OCI-LY1 (cell line): ENCODE data around the gene ARMH2.

ENCODE experiments used
- H2AFZ ChIP-seq: fragments of 200-600 bp; sonication (generic), shearing (Covaris generic); 2 replicates; pipeline ENCODE4 v1.6.0; 2014; ENCODE audit warnings: antibody characterized with exemption, mild to moderate bottlenecking, low read length
- H3F3A ChIP-seq: fragments of 200-600 bp; sonication (generic), shearing (Covaris generic); 2 replicates; pipeline ENCODE4 v1.6.0; 2014; ENCODE audit warnings: mild to moderate bottlenecking, antibody characterized with exemption, low read length, moderate library complexity; ENCODE audit not compliant: insufficient read depth
- H3K27ac ChIP-seq: fragments of 200-600 bp; sonication (generic); 2 replicates; pipeline ENCODE4 v1.5.1; 2014; ENCODE audit warnings: low read length, mixed run types, mild to moderate bottlenecking, low read depth; ENCODE audit not compliant: poor library complexity, severe bottlenecking
- H3K27me3 ChIP-seq: fragments of 200-600 bp; sonication (generic); 2 replicates; pipeline ENCODE4 v1.6.0; 2014; ENCODE audit warnings: antibody characterized with exemption, mild to moderate bottlenecking, low read length, moderate library complexity; ENCODE audit not compliant: insufficient read depth
- H3K36me3 ChIP-seq: fragments of 200-600 bp; sonication (generic); 2 replicates; pipeline ENCODE4 v1.6.1; 2014; ENCODE audit warnings: mild to moderate bottlenecking, antibody characterized with exemption, low read length, moderate library complexity, mixed read lengths; ENCODE audit not compliant: insufficient read depth
- H3K4me1 ChIP-seq: fragments of 200-600 bp; sonication (generic); 2 replicates; pipeline ENCODE4 v1.5.1; 2014; ENCODE audit warnings: mild to moderate bottlenecking, low read length, moderate library complexity; ENCODE audit not compliant: insufficient read depth, severe bottlenecking
- H3K4me2 ChIP-seq: fragments of 200-600 bp; sonication (generic), shearing (Covaris generic); 2 replicates; pipeline ENCODE4 v1.6.1; 2014; ENCODE audit warnings: low read length
- H3K4me3 ChIP-seq: fragments of 200-600 bp; sonication (generic); 2 replicates; pipeline ENCODE4 v1.5.1; 2014; ENCODE audit warnings: low read length, low read depth, mild to moderate bottlenecking, mixed read lengths; ENCODE audit not compliant: poor library complexity, severe bottlenecking
- H3K79me2 ChIP-seq: fragments of 200-600 bp; shearing (Covaris generic); 2 replicates; pipeline ENCODE4 v1.6.1; 2016; ENCODE audit warnings: mixed run types, low read length, mixed read lengths; ENCODE audit not compliant: insufficient read depth
- H3K9ac ChIP-seq: fragments of 200-600 bp; sonication (generic), shearing (Covaris generic); 2 replicates; pipeline ENCODE4 v1.6.1; 2014; ENCODE audit warnings: mild to moderate bottlenecking, low read length, mixed read lengths
- H3K9me2 ChIP-seq: fragments of 200-600 bp; sonication (generic), shearing (Covaris generic); 2 replicates; pipeline ENCODE4 v1.6.1; 2014; ENCODE audit warnings: low read depth, mild to moderate bottlenecking, low read length, mixed read lengths
- H3K9me3 ChIP-seq: fragments of 200-600 bp; shearing (Covaris generic); 2 replicates; pipeline ENCODE4 v1.6.1; 2014; ENCODE audit warnings: low read length, mixed read lengths
- H4K20me1 ChIP-seq: fragments of 200-600 bp; sonication (generic), shearing (Covaris generic); 2 replicates; pipeline ENCODE4 v1.6.0; 2016; ENCODE audit warnings: mild to moderate bottlenecking, low read length; ENCODE audit not compliant: insufficient read depth
- EZH2 ChIP-seq: fragments of 200-600 bp; sonication (generic), shearing (Covaris generic); IDR thresholded peaks from 2 replicates; pipeline ENCODE4 v1.8.0; 2017; ENCODE audit warnings: borderline replicate concordance, mixed run types, mild to moderate bottlenecking, antibody characterized with exemption, low read length, moderate library complexity, mixed read lengths
- TF ChIP-seq, protein P1 (sequence below): fragments of 200-600 bp; sonication (generic), shearing (Covaris generic); IDR thresholded peaks from 2 replicates; pipeline ENCODE4 v1.5.1; 2017; ENCODE audit warnings: mild to moderate bottlenecking, antibody characterized with exemption, low read length, moderate library complexity, mixed read lengths

The ARMH2 gene

DNA sequence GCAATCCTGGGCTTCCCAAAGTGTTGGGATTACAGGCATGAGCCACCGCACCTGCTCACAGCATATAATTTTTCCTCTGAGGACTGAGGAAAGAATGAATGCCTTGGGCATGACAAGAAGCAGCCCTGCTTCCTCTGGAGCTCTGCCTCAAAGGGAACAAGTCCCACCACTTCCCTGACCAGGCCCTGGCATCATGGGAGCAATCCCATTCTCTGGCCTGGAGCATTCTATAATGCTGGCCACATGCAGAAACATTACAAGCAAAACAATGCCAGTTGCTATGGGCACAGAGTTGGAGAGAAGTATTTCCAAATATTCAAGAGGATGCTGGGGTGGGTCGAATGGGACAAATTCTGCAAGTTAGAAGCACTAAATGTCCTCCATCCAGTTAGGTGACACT lies 41.5 kb upstream of the ARMH2 start:
- Histone ChIP-seq H3K4me2 (no peak overlapping the region), H3K27ac (no peak overlapping the region), H3K4me3 (no peak overlapping the region), H3K9me2 (no peaks in the 10 kb centered on the region), H3K9ac (no peak overlapping the region), H3K27me3 (no peaks in the 10 kb centered on the region), H3F3A (no peaks in the 10 kb centered on the region), H2AFZ (no peak overlapping the region), H3K36me3 (peaks cover 24% of the 10 kb centered on the region), H4K20me1 (no peaks in the 10 kb centered on the region), H3K9me3 (no peaks in the 10 kb centered on the region), H3K4me1 (no peaks in the 10 kb centered on the region), H3K79me2 (no peaks in the 10 kb centered on the region)
- no peak for TF ChIP-seq EZH2

DNA sequence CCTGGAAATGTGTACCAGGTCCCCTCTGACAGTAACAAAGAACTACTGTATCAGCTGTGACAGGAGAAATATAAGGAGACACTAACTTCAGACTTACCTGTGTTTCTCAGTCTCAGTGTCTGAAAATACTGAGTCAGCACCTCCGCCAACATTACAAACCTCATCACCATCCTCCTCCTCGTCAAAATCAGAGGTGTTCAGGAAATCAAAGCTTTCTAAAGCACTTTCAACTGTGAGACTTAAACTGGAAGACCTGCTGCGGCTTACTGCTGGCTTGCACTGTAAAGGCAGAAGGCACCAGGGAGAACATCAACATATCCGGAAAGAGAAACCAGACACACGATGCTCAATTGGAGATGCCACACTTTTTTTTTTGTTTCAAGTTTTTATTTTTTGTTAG lies 40.3 kb upstream of the ARMH2 start:
- no peaks in the 10 kb centered on the region for H3K9me2 ChIP-seq
- no peak overlapping the region for H3K27ac ChIP-seq
- H3K27me3 ChIP-seq: no peaks in the 10 kb centered on the region
- H3K4me2 ChIP-seq: no peak overlapping the region
- no peak overlapping the region for H2AFZ ChIP-seq
- TF ChIP-seq, protein P1, sequence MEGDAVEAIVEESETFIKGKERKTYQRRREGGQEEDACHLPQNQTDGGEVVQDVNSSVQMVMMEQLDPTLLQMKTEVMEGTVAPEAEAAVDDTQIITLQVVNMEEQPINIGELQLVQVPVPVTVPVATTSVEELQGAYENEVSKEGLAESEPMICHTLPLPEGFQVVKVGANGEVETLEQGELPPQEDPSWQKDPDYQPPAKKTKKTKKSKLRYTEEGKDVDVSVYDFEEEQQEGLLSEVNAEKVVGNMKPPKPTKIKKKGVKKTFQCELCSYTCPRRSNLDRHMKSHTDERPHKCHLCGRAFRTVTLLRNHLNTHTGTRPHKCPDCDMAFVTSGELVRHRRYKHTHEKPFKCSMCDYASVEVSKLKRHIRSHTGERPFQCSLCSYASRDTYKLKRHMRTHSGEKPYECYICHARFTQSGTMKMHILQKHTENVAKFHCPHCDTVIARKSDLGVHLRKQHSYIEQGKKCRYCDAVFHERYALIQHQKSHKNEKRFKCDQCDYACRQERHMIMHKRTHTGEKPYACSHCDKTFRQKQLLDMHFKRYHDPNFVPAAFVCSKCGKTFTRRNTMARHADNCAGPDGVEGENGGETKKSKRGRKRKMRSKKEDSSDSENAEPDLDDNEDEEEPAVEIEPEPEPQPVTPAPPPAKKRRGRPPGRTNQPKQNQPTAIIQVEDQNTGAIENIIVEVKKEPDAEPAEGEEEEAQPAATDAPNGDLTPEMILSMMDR: no peak
- TF ChIP-seq EZH2: no peak
- H3K79me2 ChIP-seq: no peaks in the 10 kb centered on the region
- no peaks in the 10 kb centered on the region for H3F3A ChIP-seq
- H3K4me3 ChIP-seq: no peak overlapping the region
- H3K9ac ChIP-seq: no peak overlapping the region
- H3K4me1 ChIP-seq: no peaks in the 10 kb centered on the region
- peaks cover 22% of the 10 kb centered on the region for H3K36me3 ChIP-seq
- H3K9me3 ChIP-seq: no peaks in the 10 kb centered on the region
- no peaks in the 10 kb centered on the region for H4K20me1 ChIP-seq

DNA sequence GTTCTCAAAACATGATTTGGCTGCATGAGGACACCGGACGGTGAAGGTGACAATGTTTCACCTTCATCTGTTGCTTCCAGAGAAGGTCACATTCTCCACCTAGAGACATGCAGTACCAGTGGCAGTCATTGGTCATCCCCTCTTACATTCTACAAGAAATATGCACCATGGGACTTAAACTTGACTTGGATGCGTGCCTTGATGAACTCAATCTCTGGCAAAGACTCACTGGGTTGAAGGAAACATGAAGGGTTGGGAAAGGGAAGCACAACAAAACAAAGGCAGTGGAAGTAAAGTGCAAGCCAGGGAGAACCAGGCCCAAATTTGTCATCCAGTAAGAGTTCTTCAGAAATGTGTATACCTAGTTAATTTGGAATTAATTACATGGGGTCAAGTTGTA lies 39.4 kb upstream of the ARMH2 start:
- Histone ChIP-seq H3K36me3 (peaks cover 22% of the 10 kb centered on the region), H3K9ac (no peak overlapping the region), H2AFZ (no peak overlapping the region), H3K4me3 (no peak overlapping the region), H3K27me3 (no peaks in the 10 kb centered on the region), H4K20me1 (no peaks in the 10 kb centered on the region), H3K79me2 (no peaks in the 10 kb centered on the region), H3K9me2 (no peaks in the 10 kb centered on the region), H3K4me2 (no peak overlapping the region), H3K27ac (no peak overlapping the region), H3K4me1 (no peaks in the 10 kb centered on the region), H3F3A (no peaks in the 10 kb centered on the region), H3K9me3 (no peaks in the 10 kb centered on the region)
- TF ChIP-seq, protein P1: no peak
- TF ChIP-seq EZH2: no peak

DNA sequence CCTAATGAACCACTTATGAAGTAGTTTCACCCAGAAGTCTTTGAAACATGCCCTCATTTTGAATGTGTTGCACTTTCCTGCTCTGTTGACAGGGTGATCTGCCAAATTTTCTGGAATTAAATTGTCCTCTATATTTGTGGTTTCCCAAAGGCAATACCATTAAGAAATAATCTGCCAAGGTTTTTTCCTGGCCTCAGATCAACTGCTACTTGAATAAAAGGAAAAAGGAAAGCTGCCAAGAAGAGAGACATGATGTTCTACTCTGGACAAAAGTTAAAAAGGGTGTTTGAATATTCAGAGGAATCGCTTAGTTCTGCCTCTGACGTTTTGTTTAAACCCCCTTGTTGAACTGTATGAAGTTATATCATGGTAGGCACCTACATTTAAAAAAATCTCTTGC lies 37.4 kb upstream of the ARMH2 start:
- H3K36me3 ChIP-seq: peaks cover 31% of the 10 kb centered on the region
- H3K4me3 ChIP-seq: no peak overlapping the region
- H3K4me2 ChIP-seq: no peak overlapping the region
- no peaks in the 10 kb centered on the region for H3K9me2 ChIP-seq
- no peaks in the 10 kb centered on the region for H3K4me1 ChIP-seq
- H3K27me3 ChIP-seq: no peaks in the 10 kb centered on the region
- TF ChIP-seq, protein P1: no peak
- no peak for TF ChIP-seq EZH2
- no peak overlapping the region for H3K9ac ChIP-seq
- no peaks in the 10 kb centered on the region for H3K9me3 ChIP-seq
- no peaks in the 10 kb centered on the region for H3K79me2 ChIP-seq
- no peaks in the 10 kb centered on the region for H3F3A ChIP-seq
- H4K20me1 ChIP-seq: no peaks in the 10 kb centered on the region
- no peak overlapping the region for H2AFZ ChIP-seq
- H3K27ac ChIP-seq: no peak overlapping the region
